ENCODE data around the gene IGSF23.
A peak's percentile ranks its signal among the peaks of the same experiment; 100 is the strongest.

The IGSF23 gene

GRCh38 chr19:44642377-44642776 is 29.0 kb downstream of the IGSF23 start:
- no peak for DNase-seq

DNA sequence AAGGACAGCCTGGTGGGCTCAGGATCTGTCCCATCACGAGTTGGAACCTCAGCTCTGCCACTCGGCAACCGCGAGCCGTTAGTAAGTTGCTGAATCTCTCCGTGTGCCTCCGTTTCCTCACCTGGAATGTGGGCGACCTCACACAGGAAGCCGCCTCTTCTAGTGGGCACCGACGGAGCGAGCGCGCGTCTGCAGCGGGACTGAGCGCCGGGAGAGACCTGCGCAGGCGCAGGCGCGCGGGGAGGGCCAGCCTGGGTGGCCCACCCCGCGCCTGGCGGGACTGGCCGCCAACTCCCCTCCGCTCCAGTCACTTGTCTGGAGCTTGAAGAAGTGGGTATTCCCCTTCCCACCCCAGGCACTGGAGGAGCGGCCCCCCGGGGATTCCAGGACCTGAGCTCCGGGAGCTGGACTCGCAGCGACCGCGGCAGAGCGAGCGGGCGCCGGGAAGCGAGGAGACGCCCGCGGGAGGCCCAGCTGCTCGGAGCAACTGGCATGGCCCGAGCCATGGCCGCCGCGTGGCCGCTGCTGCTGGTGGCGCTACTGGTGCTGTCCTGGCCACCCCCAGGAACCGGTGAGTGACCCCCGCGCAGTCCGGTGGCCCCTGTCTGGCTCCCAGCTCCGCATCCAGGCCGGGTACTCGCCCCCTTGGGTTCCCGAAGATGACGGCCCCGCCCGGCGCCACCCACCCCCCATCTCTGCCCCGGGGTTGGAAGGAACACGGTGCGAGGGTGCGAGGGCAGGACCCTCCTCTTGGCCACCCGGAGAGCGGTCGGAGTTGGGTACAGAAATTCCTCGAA is 30.4 kb downstream of the IGSF23 start, which contains the start of gene PVR:
Gene PVR, plus strand, starts transcription at position 306 of the 797 bp plus-strand sequence. Its CDS starts 187 bp downstream, at position 493.
- DNase-seq = peak; percentile 57 to 72

DNA sequence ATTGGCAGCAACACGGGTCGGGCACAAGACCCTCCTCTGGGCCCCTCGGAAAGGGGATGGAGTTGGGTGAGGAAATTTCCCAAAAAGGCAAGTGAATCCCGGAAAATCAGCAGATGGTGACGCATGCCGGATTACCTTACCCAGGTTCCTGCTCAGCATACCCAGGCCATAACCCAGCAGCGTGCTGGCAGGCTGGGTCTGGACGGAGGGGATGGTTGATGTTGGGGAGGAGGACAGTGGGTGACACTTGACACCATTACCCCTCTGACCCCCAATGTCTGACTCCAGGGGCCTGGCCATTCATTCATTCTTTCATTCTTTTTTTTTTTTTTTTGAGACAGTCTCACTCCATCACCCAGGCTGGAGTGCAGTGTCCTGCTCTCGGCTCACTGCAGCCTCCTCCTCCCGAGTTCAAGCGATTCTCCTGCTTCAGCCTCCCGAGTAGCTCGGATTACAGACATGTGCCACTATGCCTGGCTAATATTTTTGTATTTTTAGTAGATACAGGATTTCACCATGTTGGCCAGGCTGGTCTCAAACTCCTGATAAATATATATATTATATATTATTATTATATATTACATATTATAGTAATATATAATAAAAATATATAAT is 31.1 kb downstream of the IGSF23 start:
- no peak for DNase-seq

DNA sequence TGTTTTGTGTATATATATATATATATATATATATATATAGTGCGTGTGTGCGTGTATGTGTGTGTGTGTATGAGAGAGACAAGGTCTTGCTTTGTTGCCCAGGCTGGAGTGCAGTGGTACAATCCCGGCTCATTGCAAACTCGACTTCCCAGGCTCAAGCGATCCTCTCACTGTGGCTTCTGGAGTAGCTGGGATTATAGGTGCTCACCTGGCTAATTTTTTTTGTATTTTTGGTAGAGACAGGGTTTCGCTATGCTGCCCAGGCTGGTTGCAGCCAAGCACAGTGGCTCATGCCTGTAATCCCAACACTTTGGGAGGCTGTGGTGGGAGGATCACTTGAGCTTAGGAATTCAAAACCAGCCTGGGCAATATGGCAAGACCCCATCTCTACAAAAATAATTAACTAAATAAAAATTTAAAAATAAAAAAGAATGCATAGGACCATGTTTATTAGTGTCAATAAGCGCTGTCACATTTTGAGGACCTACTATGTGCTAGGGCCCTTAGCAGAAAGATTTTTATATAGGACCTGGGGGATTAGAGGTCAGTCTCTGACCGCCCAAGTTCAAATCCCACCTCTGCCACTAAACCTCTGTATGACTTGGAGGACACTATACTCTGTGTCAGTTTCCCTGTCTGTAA is 32.2 kb downstream of the IGSF23 start:
- DNase-seq = no peak

DNA sequence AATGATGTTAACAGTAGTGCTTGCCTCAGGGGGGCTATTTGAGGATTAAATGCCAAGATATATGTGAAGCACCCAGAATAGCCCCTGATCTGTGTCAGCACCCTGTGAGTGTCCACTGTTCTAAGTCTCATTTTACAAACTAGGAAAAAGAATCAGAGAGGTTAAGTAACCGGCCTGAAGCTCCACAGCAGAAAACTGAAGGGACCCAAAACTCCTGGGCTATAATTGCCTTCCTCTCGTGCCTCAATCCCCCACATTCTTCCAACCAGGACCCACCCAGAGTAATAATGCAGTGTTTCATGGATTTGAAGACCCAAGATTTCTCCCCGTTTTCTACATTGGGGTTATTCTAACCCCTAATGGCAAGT is 32.7 kb downstream of the IGSF23 start:
- DNase-seq = no peak

GRCh38 chr19:44647144-44647543 is 33.8 kb downstream of the IGSF23 start:
- no peak for DNase-seq

DNA sequence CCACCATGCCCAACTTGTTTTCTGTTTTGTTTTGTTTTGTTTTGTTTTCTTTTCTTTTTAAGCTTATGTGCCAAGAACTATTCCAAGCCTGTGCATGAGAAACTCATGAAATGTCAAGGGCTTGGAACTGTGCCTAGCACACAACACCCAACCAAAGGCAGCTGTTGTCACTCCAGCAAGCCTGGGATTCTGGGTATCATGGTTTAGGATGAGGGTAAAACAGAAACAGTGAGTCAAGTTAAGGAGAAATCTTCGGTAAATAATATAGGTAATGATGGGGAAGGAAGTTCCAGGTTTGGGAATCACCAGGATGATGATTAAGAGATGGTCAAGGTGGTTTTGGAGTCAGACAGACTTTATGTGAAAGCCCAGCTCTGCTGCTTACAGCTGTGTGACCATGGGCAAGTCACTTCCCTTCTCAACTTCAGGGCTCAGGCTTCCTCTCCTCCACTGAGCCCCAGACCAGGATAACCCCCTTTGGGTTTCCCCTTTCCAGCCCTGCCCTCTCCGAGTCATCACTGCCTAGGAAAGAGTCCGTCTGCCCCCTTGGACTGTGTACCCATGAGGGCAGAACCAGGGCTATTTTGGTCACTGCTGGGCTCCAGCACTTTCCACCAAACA is 35.4 kb downstream of the IGSF23 start:
- DNase-seq = peak; percentile 24 to 25

GRCh38 chr19:44649578-44650145 is 36.3 kb downstream of the IGSF23 start:
- no peak for DNase-seq

GRCh38 chr19:44653343-44653742 is 40.0 kb downstream of the IGSF23 start:
- no peak for DNase-seq

- DNase-seq = peak; percentile 78 to 87
These were observed 40.8 kb downstream of the IGSF23 start for GRCh38 chr19:44653977-44654774.

- DNase-seq = peak; percentile 58 to 60
These were observed 44.0 kb downstream of the IGSF23 start for GRCh38 chr19:44657211-44657921.

- DNase-seq = no peak
These were observed 44.8 kb downstream of the IGSF23 start for GRCh38 chr19:44658069-44658733.

DNA sequence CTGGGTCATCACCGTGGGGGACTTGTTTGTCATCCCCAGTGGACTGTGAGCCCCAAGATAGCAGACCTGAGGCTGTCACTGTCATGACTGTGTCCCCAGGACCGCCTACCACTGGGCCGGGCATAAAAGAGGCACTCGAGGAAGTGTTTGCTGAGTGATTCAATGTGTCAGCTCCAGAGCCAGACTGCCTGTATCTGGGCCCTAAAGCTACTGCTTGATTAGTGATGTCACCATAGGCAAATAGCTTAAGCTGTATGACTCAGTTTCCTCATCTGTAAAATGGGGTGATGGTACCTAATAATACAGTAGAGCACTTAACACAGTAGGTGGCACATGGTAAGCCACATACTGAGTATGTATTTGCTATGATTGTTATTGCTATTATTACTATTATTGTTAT is 46.7 kb downstream of the IGSF23 start:
- no peak for DNase-seq

DNA sequence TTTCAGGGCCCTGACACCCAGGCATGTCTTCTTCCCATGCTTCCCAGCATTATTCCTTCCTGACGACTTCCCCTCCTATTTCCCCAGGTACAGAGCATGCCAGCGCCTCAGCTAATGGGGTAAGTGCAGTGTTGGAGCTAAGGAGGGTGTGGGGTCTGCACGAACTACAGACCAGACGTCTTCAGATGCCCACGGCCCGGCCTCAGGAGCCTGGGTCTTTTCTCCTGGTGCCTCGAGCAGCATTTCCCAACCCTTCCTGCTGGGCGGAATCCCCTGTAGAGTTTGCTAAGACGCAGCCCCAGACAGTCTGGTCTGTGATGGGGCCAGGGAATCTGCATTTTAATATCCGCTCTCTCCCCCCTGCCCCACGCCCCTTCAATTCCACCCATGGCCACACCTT is 47.8 kb downstream of the IGSF23 start:
- DNase-seq = no peak

- no peak for DNase-seq
These were observed 48.5 kb downstream of the IGSF23 start for GRCh38 chr19:44661904-44662303.

GRCh38 chr19:44662691-44663385 is 49.5 kb downstream of the IGSF23 start:
- DNase-seq = no peak

- DNase-seq = no peak
These were observed 50.6 kb downstream of the IGSF23 start for GRCh38 chr19:44663996-44664395.

DNA sequence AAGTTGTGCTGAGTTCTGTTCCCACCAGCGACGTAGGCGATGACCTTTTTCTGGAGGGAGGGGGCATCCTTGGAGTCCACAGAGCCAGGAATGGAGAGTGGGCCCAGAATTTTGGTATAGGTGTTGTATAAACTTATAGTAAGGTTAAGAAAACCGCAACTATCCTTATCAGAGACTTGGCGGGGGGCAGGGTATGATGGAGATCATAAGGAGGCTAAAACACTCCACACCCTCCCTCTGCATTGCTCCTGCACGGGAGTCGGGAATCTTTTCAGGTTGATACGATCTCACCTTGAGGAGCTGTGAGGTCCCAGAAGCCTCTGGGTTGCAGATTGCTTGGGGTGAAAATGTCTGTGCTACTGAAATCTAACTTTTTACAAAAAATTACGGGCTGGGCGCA is 51.6 kb downstream of the IGSF23 start:
- DNase-seq = no peak

DNA sequence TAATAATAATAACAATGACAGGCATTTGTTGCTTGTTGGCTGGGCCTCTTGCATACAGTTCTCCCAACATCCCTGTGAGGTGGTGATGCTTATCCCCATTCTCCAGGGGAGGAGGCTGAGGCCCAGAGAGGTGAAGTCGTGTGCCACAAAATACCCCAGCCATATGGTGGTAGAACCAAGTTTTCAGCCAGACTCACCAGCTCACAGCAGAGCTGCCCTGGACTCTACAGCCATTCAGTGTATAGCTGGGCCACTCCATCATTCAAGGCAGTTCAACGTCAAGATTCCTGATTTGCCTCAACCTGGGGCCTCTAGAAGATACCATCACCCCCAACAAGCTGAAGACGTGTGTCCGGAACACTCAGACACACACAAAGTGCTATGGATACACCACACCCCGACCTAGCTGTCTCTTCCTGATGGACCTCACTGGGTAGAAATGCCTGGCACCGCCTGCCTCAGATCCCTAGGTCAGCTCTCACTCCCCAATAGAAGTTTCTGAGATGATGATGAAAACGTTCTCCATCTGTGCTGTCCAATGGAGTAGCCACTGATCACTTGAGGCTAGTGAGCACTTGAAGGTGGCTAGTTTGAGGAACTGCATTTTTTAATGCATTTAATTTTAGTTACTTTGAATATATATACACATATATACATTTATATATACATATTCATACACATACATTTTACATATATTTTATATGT is 53.6 kb downstream of the IGSF23 start:
- DNase-seq = no peak

Measured in inflammatory macrophage (primary cell).